Measurements from ENCODE around the gene PPIF. TPM values are rescaled to one million over a fixed set of nuclear protein-coding genes. Genes with fewer than 3 reads are reported as not detected.

The PPIF gene
- total RNA-seq (10 to 100 TPM; 32.9 to 75.6 TPM), polyA plus RNA-seq (ENCODE audit: insufficient read length in 6 of 6) (10 to 100 TPM; 29.7 to 35.4 (median 30.7) TPM)
- long read RNA-seq, donor 1, transcript PPIF-201 (6 exons, 2,190 nt) = major isoform, 10 of 10 reads
- long read RNA-seq, donor 1, partial matches to known transcripts = 0 of 10 reads
- long read RNA-seq, donor 1, other reads (novel, unspliced or antisense) = 0 of 10 reads
- long read RNA-seq, donor 2, transcript PPIF-201 (6 exons, 2,190 nt) = major isoform, 10 of 10 reads
- long read RNA-seq, donor 2, partial matches to known transcripts = 0 of 10 reads
- long read RNA-seq, donor 2, other reads (novel, unspliced or antisense) = 0 of 10 reads
- long read RNA-seq, donor 3, transcript PPIF-201 (6 exons, 2,190 nt) = major isoform, 9 of 9 reads
- long read RNA-seq, donor 3, partial matches to known transcripts = 0 of 9 reads
- long read RNA-seq, donor 3, other reads (novel, unspliced or antisense) = 0 of 9 reads
- long read RNA-seq, donor 4, transcript PPIF-201 (6 exons, 2,190 nt) = major isoform, 33 of 34 reads
- long read RNA-seq, donor 4, partial matches to known transcripts = 0 of 34 reads
- long read RNA-seq, donor 4, other reads (novel, unspliced or antisense) = 1 of 34 reads
- long read RNA-seq, donor 5, transcript PPIF-201 (6 exons, 2,190 nt) = major isoform, 8 of 17 reads
- long read RNA-seq, donor 5, partial matches to known transcripts = 8 of 17 reads
- long read RNA-seq, donor 5, other reads (novel, unspliced or antisense) = 0 of 17 reads
- long read RNA-seq, donor 6, transcript PPIF-201 (6 exons, 2,190 nt) = major isoform, 8 of 8 reads
- long read RNA-seq, donor 6, partial matches to known transcripts = 0 of 8 reads
- long read RNA-seq, donor 6, other reads (novel, unspliced or antisense) = 0 of 8 reads
- long read RNA-seq, donor 7, transcript PPIF-201 (6 exons, 2,190 nt) = major isoform, 6 of 6 reads
- long read RNA-seq, donor 7, partial matches to known transcripts = 0 of 6 reads
- long read RNA-seq, donor 7, other reads (novel, unspliced or antisense) = 0 of 6 reads
- long read RNA-seq, donor 8, transcript PPIF-201 (6 exons, 2,190 nt) = major isoform, 8 of 10 reads
- long read RNA-seq, donor 8, partial matches to known transcripts = 0 of 10 reads
- long read RNA-seq, donor 8, other reads (novel, unspliced or antisense) = 0 of 10 reads
- long read RNA-seq, donor 9 = 0 reads
- long read RNA-seq, donor 10, transcript PPIF-201 (6 exons, 2,190 nt) = major isoform, 53 of 62 reads
- long read RNA-seq, donor 10, partial matches to known transcripts = 2 of 62 reads
- long read RNA-seq, donor 10, other reads (novel, unspliced or antisense) = 3 of 62 reads
- long read RNA-seq, donor 11, transcript PPIF-201 (6 exons, 2,190 nt) = major isoform, 13 of 14 reads
- long read RNA-seq, donor 11, partial matches to known transcripts = 0 of 14 reads
- long read RNA-seq, donor 11, other reads (novel, unspliced or antisense) = 0 of 14 reads
- long read RNA-seq, donor 12, transcript PPIF-201 (6 exons, 2,190 nt) = major isoform, 8 of 8 reads
- long read RNA-seq, donor 12, partial matches to known transcripts = 0 of 8 reads
- long read RNA-seq, donor 12, other reads (novel, unspliced or antisense) = 0 of 8 reads

- DNase-seq (peak; percentile 88 to 100 (median 96)), ATAC-seq (peak; percentile 95)
- no peaks in the 10 kb centered on the region for H3K9me3 ChIP-seq
- H3K27me3 ChIP-seq = no peaks in the 10 kb centered on the region
- intact Hi-C loops (cut with DNase I) = no loop called here
- H3K27ac ChIP-seq = peak within 1 kb of the TSS; percentile 85 to 97
- TF ChIP-seq CTCF (IDR thresholded peaks at IDR 0.05) = peak; percentile 98 to 100
- peak within 1 kb of the TSS; percentile 94 for H3K4me3 ChIP-seq
- H3K4me1 ChIP-seq = peaks cover 10 to 69% of the 10 kb centered on the region in 2 donors
- peaks cover 0 to 37% of the 10 kb centered on the region in 2 donors for H3K36me3 ChIP-seq
These were observed at the start of gene PPIF for GRCh38 chr10:79347226-79347893. PPIF (plus strand) TSS chr10:79347469; CDS start chr10:79347549, 80 bp downstream.

- DNase-seq (peak in 2 of 4 donors; percentile 79 to 89), ATAC-seq (peak; percentile 57)
- H3K27me3 ChIP-seq = no peaks in the 10 kb centered on the region
- no peaks in the 10 kb centered on the region for H3K9me3 ChIP-seq
- TF ChIP-seq CTCF (IDR thresholded peaks at IDR 0.05) = no peak
- H3K4me3 ChIP-seq = no peak overlapping the region
- peaks cover 6 to 60% of the 10 kb centered on the region in 2 donors for H3K4me1 ChIP-seq
- peak overlapping the region in 1 of 2 donors; percentile 60 for H3K27ac ChIP-seq
- H3K36me3 ChIP-seq = peaks cover 0 to 100% of the 10 kb centered on the region in 2 donors
- intact Hi-C loops (cut with DNase I) = no loop called here
These were observed 48.6 kb upstream of the PPIF start for GRCh38 chr10:79298403-79299244.

GRCh38 chr10:79299397-79300241, 47.6 kb upstream of the PPIF start:
- peak overlapping the region in 1 of 2 donors; percentile 60 for H3K27ac ChIP-seq
- intact Hi-C loops (cut with DNase I) = no loop called here
- H3K4me3 ChIP-seq = no peak overlapping the region
- peaks cover 8 to 100% of the 10 kb centered on the region in 2 donors for H3K36me3 ChIP-seq
- H3K9me3 ChIP-seq = no peaks in the 10 kb centered on the region
- ATAC-seq (peak; percentile 7), DNase-seq (peak in 1 of 4 donors; percentile 68)
- no peaks in the 10 kb centered on the region for H3K27me3 ChIP-seq
- H3K4me1 ChIP-seq = peaks cover 0 to 50% of the 10 kb centered on the region in 2 donors
- no peak for TF ChIP-seq CTCF (IDR thresholded peaks at IDR 0.05)
